ENCODE measurements around the gene AKAP13.

AKAP13 gene

DNA sequence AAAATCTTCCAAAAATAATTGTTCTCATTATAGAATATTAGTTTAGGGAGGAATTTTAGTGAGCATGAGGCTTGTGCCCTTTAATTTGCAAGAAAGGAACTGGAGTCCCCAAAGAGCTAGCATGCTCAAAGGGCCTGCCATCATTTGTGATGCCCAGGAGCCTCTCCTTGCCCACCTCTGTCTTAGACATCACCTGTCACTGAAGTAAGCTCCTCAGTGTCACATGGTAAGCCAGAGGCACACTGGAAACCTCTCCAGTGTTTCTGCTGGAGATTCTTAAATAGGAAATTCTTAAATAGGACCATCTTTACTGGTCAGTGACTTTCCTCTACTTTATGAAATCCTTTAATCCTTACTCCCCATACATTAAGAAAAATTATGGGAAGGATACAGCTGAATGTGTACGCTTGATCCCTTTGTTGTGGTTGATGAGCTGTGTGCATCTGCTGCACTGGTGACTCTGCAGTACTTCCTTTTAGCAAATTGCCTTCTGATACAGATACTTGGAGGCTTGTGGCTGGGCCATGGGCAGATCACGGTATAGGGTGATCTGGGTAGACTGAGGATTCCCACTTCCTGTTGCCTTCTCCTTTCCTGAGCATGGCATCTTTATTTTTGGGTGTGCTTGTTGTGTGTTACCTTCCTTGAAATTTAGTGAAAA lies 216.9 kb downstream of the AKAP13 start:
- Histone ChIP-seq H3K14ac (ENCODE audit: low read length) (no peak overlapping the region), H3K27me3 (ENCODE audit: control insufficient read depth in 3 of 3, insufficient read depth in 3 of 3, low read depth in 1 of 3, low read length in 3 of 3) (no peaks in the 10 kb centered on the region), H3K9me3 (replicated peaks in 1 of 2; ENCODE audit: control insufficient read depth in 2 of 2, insufficient read depth in 1 of 2, low read depth in 1 of 2, low read length in 2 of 2) (no peaks in the 10 kb centered on the region), H2BK120ac (ENCODE audit: low read depth, low read length) (no peak overlapping the region), H3K36me3 (replicated peaks in 1 of 2; ENCODE audit: control insufficient read depth in 2 of 2, insufficient read depth in 2 of 2, low read length in 2 of 2) (peaks cover 0 to 5% of the 10 kb centered on the region in 2 donors), H3K79me1 (ENCODE audit: low read depth, low read length) (no peaks in the 10 kb centered on the region), H3K23ac (ENCODE audit: low read depth, low read length, poor library complexity) (no peak overlapping the region), H2BK5ac (ENCODE audit: low read length) (no peak overlapping the region), H2BK12ac (ENCODE audit: low read length) (no peak overlapping the region), H3K18ac (ENCODE audit: low read length) (no peak overlapping the region), H2AK5ac (ENCODE audit: low read depth, low read length) (no peak overlapping the region), H3K9ac (ENCODE audit: low read depth, low read length, poor library complexity) (no peak overlapping the region), H4K91ac (ENCODE audit: low read depth, low read length, poor library complexity) (no peak overlapping the region), H3K4me1 (ENCODE audit: control insufficient read depth in 2 of 2, insufficient read depth in 1 of 2, low read depth in 1 of 2, low read length in 2 of 2) (peaks cover 11 to 21% of the 10 kb centered on the region in 2 donors), H3K4ac (ENCODE audit: low read length) (no peak overlapping the region), H3K27ac (replicated peaks; ENCODE audit: low read length) (no peak overlapping the region), H3K4me2 (ENCODE audit: insufficient read depth, low read length, poor library complexity, severe bottlenecking) (no peak overlapping the region), H2AFZ (ENCODE audit: low read length) (no peak overlapping the region), H3K4me3 (ENCODE audit: low read length in 2 of 2) (no peak overlapping the region), H4K8ac (ENCODE audit: low read depth, low read length) (no peak overlapping the region), H2BK15ac (ENCODE audit: low read length) (no peak overlapping the region)
- no peak for DNase-seq (ENCODE audit: low spot score)
- no CpG with 5 or more reads among the region's 2 CpGs for WGBS, 2 donors (ENCODE audit: extremely low coverage in 2 of 2, insufficient read length in 2 of 2, insufficient replicate concordance in 1 of 2)

- H3K18ac ChIP-seq (ENCODE audit: low read length), result peak overlapping the region; percentile 67
- no peak overlapping the region for H3K9ac ChIP-seq (ENCODE audit: low read depth, low read length, poor library complexity)
- no peaks in the 10 kb centered on the region for H3K9me3 ChIP-seq (replicated peaks in 1 of 2; ENCODE audit: control insufficient read depth in 2 of 2, insufficient read depth in 1 of 2, low read depth in 1 of 2, low read length in 2 of 2)
- H2BK120ac ChIP-seq (ENCODE audit: low read depth, low read length), result no peak overlapping the region
- no peak overlapping the region for H3K23ac ChIP-seq (ENCODE audit: low read depth, low read length, poor library complexity)
- H3K4me1 ChIP-seq (ENCODE audit: control insufficient read depth in 2 of 2, insufficient read depth in 1 of 2, low read depth in 1 of 2, low read length in 2 of 2), result peaks cover 11 to 21% of the 10 kb centered on the region in 2 donors
- H4K8ac ChIP-seq (ENCODE audit: low read depth, low read length), result no peak overlapping the region
- H3K4me2 ChIP-seq (ENCODE audit: insufficient read depth, low read length, poor library complexity, severe bottlenecking), result no peak overlapping the region
- H2BK15ac ChIP-seq (ENCODE audit: low read length), result no peak overlapping the region
- no peak overlapping the region for H2BK12ac ChIP-seq (ENCODE audit: low read length)
- no peak overlapping the region for H4K91ac ChIP-seq (ENCODE audit: low read depth, low read length, poor library complexity)
- H3K4ac ChIP-seq (ENCODE audit: low read length), result no peak overlapping the region
- no peak overlapping the region for H2BK5ac ChIP-seq (ENCODE audit: low read length)
- peaks cover under 1 to 7% of the 10 kb centered on the region in 2 donors for H3K36me3 ChIP-seq (replicated peaks in 1 of 2; ENCODE audit: control insufficient read depth in 2 of 2, insufficient read depth in 2 of 2, low read length in 2 of 2)
- no peak overlapping the region for H3K4me3 ChIP-seq (ENCODE audit: low read length in 2 of 2)
- H3K27me3 ChIP-seq (ENCODE audit: control insufficient read depth in 3 of 3, insufficient read depth in 3 of 3, low read depth in 1 of 3, low read length in 3 of 3), result no peaks in the 10 kb centered on the region
- peak overlapping the region; percentile 64 for H3K27ac ChIP-seq (replicated peaks; ENCODE audit: low read length)
- no peak for DNase-seq (ENCODE audit: low spot score)
- H2AFZ ChIP-seq (ENCODE audit: low read length), result no peak overlapping the region
- no CpG with 5 or more reads among the region's 4 CpGs for WGBS, 2 donors (ENCODE audit: extremely low coverage in 2 of 2, insufficient read length in 2 of 2, insufficient replicate concordance in 1 of 2)
- H3K79me1 ChIP-seq (ENCODE audit: low read depth, low read length), result no peaks in the 10 kb centered on the region
- no peak overlapping the region for H2AK5ac ChIP-seq (ENCODE audit: low read depth, low read length)
- H3K14ac ChIP-seq (ENCODE audit: low read length), result no peak overlapping the region
Measured at GRCh38 chr15:85598219-85598618, 217.8 kb downstream of the AKAP13 start.

DNA sequence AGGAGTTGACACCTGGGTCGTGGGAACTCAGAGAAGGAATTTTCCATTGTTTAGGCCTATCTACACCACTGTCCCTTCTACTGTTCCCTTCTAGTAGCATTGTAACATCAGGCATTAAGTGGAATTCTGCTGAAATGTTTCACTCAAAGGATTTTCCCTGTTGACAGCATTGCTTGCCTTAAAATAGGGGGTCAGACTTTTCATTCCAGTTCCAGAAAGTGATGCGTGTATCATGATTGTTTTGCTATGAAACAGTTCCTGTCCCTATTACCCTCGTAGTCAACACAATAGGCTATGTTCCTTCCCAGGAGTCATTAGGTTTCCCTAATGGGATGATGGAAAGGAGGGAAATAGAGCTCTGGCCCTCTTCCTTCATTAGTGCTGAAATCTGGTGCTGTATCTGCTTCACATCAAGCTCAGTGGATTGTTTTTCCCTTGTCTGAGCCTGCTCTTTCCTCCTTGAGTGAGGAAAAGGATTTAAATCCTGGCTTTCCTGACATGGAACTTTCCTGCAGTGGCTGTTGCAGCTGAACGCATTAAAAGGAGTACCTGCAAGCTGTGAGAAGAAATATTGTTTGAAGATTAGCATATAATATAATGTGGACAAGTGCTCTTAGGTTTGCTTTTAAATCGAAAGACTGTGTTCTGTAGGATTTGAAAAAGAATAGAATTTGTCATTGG lies 218.5 kb downstream of the AKAP13 start:
- Histone ChIP-seq H3K27ac (replicated peaks; ENCODE audit: low read length) (peak overlapping the region; percentile 64), H2AFZ (ENCODE audit: low read length) (no peak overlapping the region), H2BK5ac (ENCODE audit: low read length) (no peak overlapping the region), H2AK5ac (ENCODE audit: low read depth, low read length) (no peak overlapping the region), H2BK120ac (ENCODE audit: low read depth, low read length) (no peak overlapping the region), H3K4ac (ENCODE audit: low read length) (no peak overlapping the region), H3K9ac (ENCODE audit: low read depth, low read length, poor library complexity) (no peak overlapping the region), H3K23ac (ENCODE audit: low read depth, low read length, poor library complexity) (no peak overlapping the region), H3K9me3 (replicated peaks in 1 of 2; ENCODE audit: control insufficient read depth in 2 of 2, insufficient read depth in 1 of 2, low read depth in 1 of 2, low read length in 2 of 2) (no peaks in the 10 kb centered on the region), H3K4me1 (ENCODE audit: control insufficient read depth in 2 of 2, insufficient read depth in 1 of 2, low read depth in 1 of 2, low read length in 2 of 2) (peaks cover 11 to 21% of the 10 kb centered on the region in 2 donors), H4K91ac (ENCODE audit: low read depth, low read length, poor library complexity) (no peak overlapping the region), H2BK12ac (ENCODE audit: low read length) (no peak overlapping the region), H3K4me3 (ENCODE audit: low read length in 2 of 2) (no peak overlapping the region), H3K4me2 (ENCODE audit: insufficient read depth, low read length, poor library complexity, severe bottlenecking) (no peak overlapping the region), H3K27me3 (ENCODE audit: control insufficient read depth in 3 of 3, insufficient read depth in 3 of 3, low read depth in 1 of 3, low read length in 3 of 3) (no peaks in the 10 kb centered on the region), H2BK15ac (ENCODE audit: low read length) (no peak overlapping the region), H3K79me1 (ENCODE audit: low read depth, low read length) (no peaks in the 10 kb centered on the region), H4K8ac (ENCODE audit: low read depth, low read length) (no peak overlapping the region), H3K18ac (ENCODE audit: low read length) (no peak overlapping the region), H3K36me3 (replicated peaks in 1 of 2; ENCODE audit: control insufficient read depth in 2 of 2, insufficient read depth in 2 of 2, low read length in 2 of 2) (peaks cover 2 to 13% of the 10 kb centered on the region in 2 donors), H3K14ac (ENCODE audit: low read length) (no peak overlapping the region)
- no CpG with 5 or more reads among the region's 5 CpGs for WGBS, 2 donors (ENCODE audit: extremely low coverage in 2 of 2, insufficient read length in 2 of 2, insufficient replicate concordance in 1 of 2)
- DNase-seq (ENCODE audit: low spot score), result no peak

DNA sequence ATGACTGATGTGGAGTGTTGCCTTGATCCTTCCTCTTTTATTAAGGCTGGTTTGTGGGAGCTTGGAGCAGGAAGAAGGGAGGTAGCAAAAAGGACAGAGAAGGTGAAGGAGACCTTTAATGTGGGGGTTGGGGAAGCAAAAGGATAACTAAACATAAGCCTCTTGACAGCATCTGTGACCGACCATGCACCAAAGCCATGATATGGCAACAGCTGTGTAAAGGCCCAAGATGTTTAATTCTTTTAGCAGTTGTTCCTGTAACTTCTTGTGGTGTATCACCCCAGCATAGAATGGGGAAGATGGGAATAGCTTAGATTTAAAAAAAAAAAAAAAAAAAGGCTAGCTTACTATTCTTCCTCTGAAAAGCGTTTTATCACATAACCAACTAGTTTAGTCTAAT lies 219.6 kb downstream of the AKAP13 start:
- Histone ChIP-seq H2AK5ac (ENCODE audit: low read depth, low read length) (no peak overlapping the region), H3K23ac (ENCODE audit: low read depth, low read length, poor library complexity) (no peak overlapping the region), H2BK5ac (ENCODE audit: low read length) (no peak overlapping the region), H3K9me3 (replicated peaks in 1 of 2; ENCODE audit: control insufficient read depth in 2 of 2, insufficient read depth in 1 of 2, low read depth in 1 of 2, low read length in 2 of 2) (no peaks in the 10 kb centered on the region), H3K4ac (ENCODE audit: low read length) (no peak overlapping the region), H4K91ac (ENCODE audit: low read depth, low read length, poor library complexity) (no peak overlapping the region), H2BK15ac (ENCODE audit: low read length) (no peak overlapping the region), H3K9ac (ENCODE audit: low read depth, low read length, poor library complexity) (no peak overlapping the region), H3K14ac (ENCODE audit: low read length) (no peak overlapping the region), H3K27ac (replicated peaks; ENCODE audit: low read length) (no peak overlapping the region), H3K4me1 (ENCODE audit: control insufficient read depth in 2 of 2, insufficient read depth in 1 of 2, low read depth in 1 of 2, low read length in 2 of 2) (peaks cover 11 to 21% of the 10 kb centered on the region in 2 donors), H2BK12ac (ENCODE audit: low read length) (no peak overlapping the region), H3K4me3 (ENCODE audit: low read length in 2 of 2) (no peak overlapping the region), H3K27me3 (ENCODE audit: control insufficient read depth in 3 of 3, insufficient read depth in 3 of 3, low read depth in 1 of 3, low read length in 3 of 3) (no peaks in the 10 kb centered on the region), H2AFZ (ENCODE audit: low read length) (no peak overlapping the region), H3K4me2 (ENCODE audit: insufficient read depth, low read length, poor library complexity, severe bottlenecking) (no peak overlapping the region), H3K36me3 (replicated peaks in 1 of 2; ENCODE audit: control insufficient read depth in 2 of 2, insufficient read depth in 2 of 2, low read length in 2 of 2) (peaks cover 2 to 13% of the 10 kb centered on the region in 2 donors), H3K18ac (ENCODE audit: low read length) (no peak overlapping the region), H2BK120ac (ENCODE audit: low read depth, low read length) (no peak overlapping the region), H3K79me1 (ENCODE audit: low read depth, low read length) (no peaks in the 10 kb centered on the region), H4K8ac (ENCODE audit: low read depth, low read length) (no peak overlapping the region)
- no CpG with 5 or more reads among the region's 2 CpGs for WGBS, 2 donors (ENCODE audit: extremely low coverage in 2 of 2, insufficient read length in 2 of 2, insufficient replicate concordance in 1 of 2)
- no peak for DNase-seq (ENCODE audit: low spot score)

Measured in neuronal stem cell (in vitro differentiated cells).